HCT116 (cell line): ENCODE data around the gene TSPAN3. TPM values are rescaled to one million over a fixed set of nuclear protein-coding genes. Genes with fewer than 3 reads are reported as not detected.
A peak's percentile ranks its signal among the peaks of the same experiment; 100 is the strongest.

Experiments used
- ATAC-seq: fragments of 200-7000 bp; cut with Tn5 transposase; 2 replicates; pipeline ENCODE4 v1.9.1; 2020; ENCODE audit warnings: mild to moderate bottlenecking, moderate library complexity
- BruUV-seq: library from RNA; stranded (reverse); fragments of 400-500 nt; replicated peaks from 2 replicates; lab custom pipeline; 2021; lab: Mats Ljungman, UMichigan
- CTCF ChIA-PET: fragments of 300-600 bp; sonication (Branson Sonifier 250); formaldehyde crosslinking; loops from one replicate; lab custom pipeline; 2021; ENCODE audit warnings: antibody characterized with exemption; lab: Charles Lee
- POLR2A ChIA-PET: fragments of 300-600, 350-600 bp; sonication (Branson Sonifier 250); formaldehyde crosslinking; loops from one replicate; lab custom pipeline; 2021; ENCODE audit warnings: antibody characterized with exemption; lab: Charles Lee
- RAD21 ChIA-PET, 2 experiments: fragments of 300-600 bp; sonication (Branson Sonifier 250); formaldehyde crosslinking; loops; one replicate each; lab custom pipeline; 2023; ENCODE audit warnings: low total read pairs in 2 of 2; ENCODE audit not compliant: uncharacterized antibody in 2 of 2, unreplicated experiment in 2 of 2, low non-redundant PET in 1 of 2; lab: Charles Lee
- DNase-seq: peaks from one replicate; pipeline ENCODE4 v3.0.0-alpha.2; 2010; ENCODE audit warnings: low read depth, low spot score
- H2AFZ ChIP-seq: fragments of 200-600 bp; shearing (Covaris generic), sonication (generic); 2 replicates; pipeline ENCODE4 v1.6.1; 2017; ENCODE audit warnings: low read depth, mixed run types, mixed read lengths, antibody characterized with exemption, low read length; ENCODE audit not compliant: poor library complexity, severe bottlenecking
- H3K27ac ChIP-seq: 2 replicates; pipeline ENCODE4 v1.5.1; 2012; ENCODE audit warnings: low read depth, low read length
- H3K27me3 ChIP-seq: fragments of 200-600 bp; sonication (generic); 2 replicates; pipeline ENCODE4 v1.6.1; 2016; ENCODE audit warnings: mixed run types, low read length, mixed read lengths; ENCODE audit not compliant: insufficient read depth
- H3K36me3 ChIP-seq, 2 experiments: fragments of 200-500 bp in 1 of 2; fragments of 200-600 bp in 1 of 2; sonication (Bioruptor generic) in 1 of 2; sonication (generic) in 1 of 2; 2 replicates each; pipeline versions ENCODE4 v1.5.1 to v1.6.1; 2014 to 2016; ENCODE audit warnings: low read length in 2 of 2, inconsistent platforms in 1 of 2, mixed read lengths in 1 of 2, mixed run types in 1 of 2; ENCODE audit not compliant: insufficient read depth in 2 of 2, control insufficient read depth in 1 of 2
- H3K4me1 ChIP-seq, 2 experiments: fragments of 200-600 bp in 1 of 2; sonication (generic) in 1 of 2; 2 replicates each; pipeline versions ENCODE4 v1.5.1 to v1.6.1; 2012 to 2017; ENCODE audit warnings: low read length in 2 of 2, inconsistent platforms in 1 of 2, mild to moderate bottlenecking in 1 of 2, mixed read lengths in 1 of 2, mixed run types in 1 of 2, moderate library complexity in 1 of 2; ENCODE audit not compliant: insufficient read depth in 2 of 2, control insufficient read depth in 1 of 2
- H3K4me2 ChIP-seq: fragments of 200-600 bp; sonication (generic); 2 replicates; pipeline ENCODE4 v1.6.1; 2017; ENCODE audit warnings: mixed run types, low read length, mixed read lengths
- H3K4me3 ChIP-seq, 2 experiments: fragments of 200-600 bp in 1 of 2; sonication (generic) in 1 of 2; replicated peaks in 1 of 2; 2 replicates each; pipeline ENCODE4 v1.5.1; 2011 to 2016; ENCODE audit warnings: low read length in 2 of 2, control low read depth in 1 of 2, low read depth in 1 of 2, mild to moderate bottlenecking in 1 of 2, mixed read lengths in 1 of 2, mixed run types in 1 of 2
- H3K79me2 ChIP-seq: fragments of 200-600 bp; sonication (generic); 2 replicates; pipeline ENCODE4 v1.6.1; 2017; ENCODE audit warnings: mild to moderate bottlenecking, mixed run types, low read length, moderate library complexity, mixed read lengths; ENCODE audit not compliant: insufficient read depth
- H3K9ac ChIP-seq: fragments of 200-600 bp; sonication (generic); 2 replicates; pipeline ENCODE4 v1.6.1; 2016; ENCODE audit warnings: low read length, mixed read lengths
- H3K9me2 ChIP-seq: fragments of 200-600 bp; sonication (generic), shearing (Covaris generic); 2 replicates; pipeline ENCODE4 v1.6.1; 2017; ENCODE audit warnings: mixed run types, mild to moderate bottlenecking, moderate library complexity; ENCODE audit not compliant: insufficient read depth
- H3K9me3 ChIP-seq, 2 experiments: fragments of 200-500 bp in 1 of 2; fragments of 200-600 bp in 1 of 2; sonication (Bioruptor generic) in 1 of 2; sonication (generic) in 1 of 2; 2 replicates each; pipeline ENCODE4 v1.6.1; 2014 to 2017; ENCODE audit warnings: low read length in 2 of 2, mixed read lengths in 2 of 2, inconsistent platforms in 1 of 2, low read depth in 1 of 2, mild to moderate bottlenecking in 1 of 2, mixed run types in 1 of 2, moderate library complexity in 1 of 2; ENCODE audit not compliant: control insufficient read depth in 1 of 2, insufficient read depth in 1 of 2
- H4K20me1 ChIP-seq: fragments of 200-600 bp; sonication (generic), shearing (Covaris generic); 2 replicates; pipeline ENCODE4 v1.6.1; 2017; ENCODE audit warnings: mixed run types, mild to moderate bottlenecking, moderate library complexity; ENCODE audit not compliant: insufficient read depth
- ATF3 ChIP-seq: IDR thresholded peaks from 2 replicates; pipeline ENCODE4 v1.6.1; 2012
- CEBPB ChIP-seq: IDR thresholded peaks from 2 replicates; pipeline ENCODE4 v1.6.1; 2012; ENCODE audit warnings: low read depth
- ELF1 ChIP-seq: IDR thresholded peaks from 2 replicates; pipeline ENCODE4 v1.6.1; 2012; ENCODE audit warnings: low read depth, borderline replicate concordance
- EZH2phosphoT487 ChIP-seq: fragments of 200-600 bp; IDR thresholded peaks from 2 replicates; pipeline ENCODE4 v1.6.1; 2018; ENCODE audit warnings: antibody characterized with exemption, borderline replicate concordance
- intact Hi-C: fragments of 100-400 bp; cut with micrococcal nuclease; formaldehyde crosslinking; loops from 2 replicates; pipeline ENCODE4 v1.10.0; 2022
- total RNA-seq: library from RNA; stranded (reverse); gene quantifications from one replicate; pipeline ENCODE4 v1.2.1, GENCODE V29; 2021; ENCODE audit not compliant: unreplicated experiment
- TF ChIP-seq, protein P1 (sequence below), 3 experiments: fragments of 200-600 bp in 1 of 3; sonication (generic) in 1 of 3; IDR thresholded peaks in 2 of 3; conservative IDR thresholded peaks in 1 of 3; 2 replicates each; pipeline ENCODE4 v1.5.1; 2012 to 2017; ENCODE audit warnings: low read depth in 2 of 3, low read length in 2 of 3, antibody characterized with exemption in 1 of 3, borderline replicate concordance in 1 of 3, control low read depth in 1 of 3, mild to moderate bottlenecking in 1 of 3, mixed read lengths in 1 of 3, mixed run types in 1 of 3, moderate library complexity in 1 of 3; ENCODE audit not compliant: insufficient read depth in 1 of 3

TSPAN3 gene
- total RNA-seq, 1 experiment from 2014 or later: 140 TPM

DNA sequence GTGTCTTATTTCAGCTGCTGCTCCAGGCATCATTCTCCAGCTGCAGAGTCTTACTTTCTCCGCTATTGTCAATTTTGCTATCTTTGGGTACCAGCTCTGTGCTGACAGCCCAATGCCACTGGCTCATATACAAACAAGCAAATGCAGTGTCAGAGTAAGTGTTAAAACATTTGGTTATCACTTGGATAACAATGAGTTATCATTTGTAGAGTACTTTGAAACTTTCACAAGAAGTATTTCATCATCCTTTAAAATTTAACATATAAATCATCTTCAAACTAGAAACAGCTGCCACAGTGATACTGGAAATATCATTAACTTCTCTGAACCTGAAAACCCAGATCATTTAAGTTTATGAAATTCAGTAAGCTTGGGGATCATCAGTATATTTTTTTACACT is 13.8 kb downstream of the TSPAN3 start:
- no peak for TF ChIP-seq ELF1
- no peak for TF ChIP-seq ATF3
- TF ChIP-seq EZH2phosphoT487: no peak
- Histone ChIP-seq H3K9me3 (no peaks in the 10 kb centered on the region), H3K9me2 (no peaks in the 10 kb centered on the region), H3K4me2 (no peak overlapping the region), H4K20me1 (peaks cover 12% of the 10 kb centered on the region; the same call in 1 of the 2 replicates), H2AFZ (no peak overlapping the region), H3K79me2 (peaks cover 51% of the 10 kb centered on the region), H3K4me1 (peaks cover 0 to 15% of the 10 kb centered on the region in 2 experiments; a peak in 2 of 4 replicates), H3K9ac (no peak overlapping the region), H3K36me3 (peaks cover 0 to 6% of the 10 kb centered on the region in 2 experiments; a peak in 2 of 4 replicates), H3K27me3 (no peaks in the 10 kb centered on the region), H3K27ac (no peak overlapping the region), H3K4me3 (no peak overlapping the region)
- BruUV-seq: no TSS peak
- intact Hi-C loops: no loop called here
- DNase-seq (no peak), ATAC-seq (no peak)
- RAD21 ChIA-PET: no interaction called here
- POLR2A ChIA-PET: no interaction called here
- CTCF ChIA-PET: interaction anchor here (1.5 kb wide), 1 partner anchor 33 kb away, joined by 3 read pairs; no protein-coding TSS in a partner anchor

DNA sequence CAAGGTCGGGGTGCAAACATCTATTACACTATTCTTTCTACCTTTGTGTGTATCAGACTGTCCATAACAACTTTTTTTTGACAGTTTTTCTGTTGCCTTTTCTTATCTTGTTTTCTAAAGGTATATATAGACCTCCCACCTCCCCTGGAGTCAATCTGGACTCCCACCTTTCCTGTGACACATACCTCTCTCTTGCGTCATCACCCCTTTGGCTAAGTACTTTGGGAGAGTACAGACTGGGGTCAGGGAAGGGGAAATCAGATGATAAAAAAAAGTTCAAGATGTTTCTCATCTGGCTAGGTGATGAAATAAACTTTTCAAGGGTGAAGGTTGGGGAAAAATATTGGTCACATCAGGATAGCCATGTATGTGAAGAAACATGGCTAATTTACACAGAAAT is 17.2 kb downstream of the TSPAN3 start:
- ATAC-seq: no peak
- BruUV-seq: no TSS peak
- 0 out of 2 replicates have a peak, but pooled peaks have one; percentile 21 for TF ChIP-seq CEBPB
- TF ChIP-seq, protein P1, sequence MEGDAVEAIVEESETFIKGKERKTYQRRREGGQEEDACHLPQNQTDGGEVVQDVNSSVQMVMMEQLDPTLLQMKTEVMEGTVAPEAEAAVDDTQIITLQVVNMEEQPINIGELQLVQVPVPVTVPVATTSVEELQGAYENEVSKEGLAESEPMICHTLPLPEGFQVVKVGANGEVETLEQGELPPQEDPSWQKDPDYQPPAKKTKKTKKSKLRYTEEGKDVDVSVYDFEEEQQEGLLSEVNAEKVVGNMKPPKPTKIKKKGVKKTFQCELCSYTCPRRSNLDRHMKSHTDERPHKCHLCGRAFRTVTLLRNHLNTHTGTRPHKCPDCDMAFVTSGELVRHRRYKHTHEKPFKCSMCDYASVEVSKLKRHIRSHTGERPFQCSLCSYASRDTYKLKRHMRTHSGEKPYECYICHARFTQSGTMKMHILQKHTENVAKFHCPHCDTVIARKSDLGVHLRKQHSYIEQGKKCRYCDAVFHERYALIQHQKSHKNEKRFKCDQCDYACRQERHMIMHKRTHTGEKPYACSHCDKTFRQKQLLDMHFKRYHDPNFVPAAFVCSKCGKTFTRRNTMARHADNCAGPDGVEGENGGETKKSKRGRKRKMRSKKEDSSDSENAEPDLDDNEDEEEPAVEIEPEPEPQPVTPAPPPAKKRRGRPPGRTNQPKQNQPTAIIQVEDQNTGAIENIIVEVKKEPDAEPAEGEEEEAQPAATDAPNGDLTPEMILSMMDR (IDR thresholded peaks at IDR 0.05 in 2 of 3, conservative IDR thresholded peaks at IDR 0.05 in 1 of 3; ENCODE audit: borderline replicate concordance in 1 of 3, insufficient read depth in 1 of 3, low read depth in 2 of 3, low read length in 2 of 3): no peak
- no peak overlapping the region for H3K9ac ChIP-seq
- no peaks in the 10 kb centered on the region for H3K9me3 ChIP-seq
- H4K20me1 ChIP-seq: peaks cover 3% of the 10 kb centered on the region; the same call in 1 of the 2 replicates
- no peak for DNase-seq
- H3K4me2 ChIP-seq: no peak overlapping the region
- no peak overlapping the region for H2AFZ ChIP-seq
- peaks cover 0 to 15% of the 10 kb centered on the region in 2 experiments; a peak in 2 of 4 replicates for H3K4me1 ChIP-seq
- H3K36me3 ChIP-seq: peaks cover 4 to 14% of the 10 kb centered on the region in 2 experiments; a peak in 2 of 4 replicates
- POLR2A ChIA-PET: no interaction called here
- CTCF ChIA-PET: no interaction called here
- H3K27ac ChIP-seq: no peak overlapping the region
- RAD21 ChIA-PET: no interaction called here
- no peaks in the 10 kb centered on the region for H3K27me3 ChIP-seq
- no peak overlapping the region for H3K4me3 ChIP-seq
- peaks cover 22% of the 10 kb centered on the region; the same call in 1 of the 2 replicates for H3K79me2 ChIP-seq
- no peaks in the 10 kb centered on the region for H3K9me2 ChIP-seq
- intact Hi-C loops: no loop called here
